ENCODE measurements around the gene EXOC3L1.

EXOC3L1 gene

DNA sequence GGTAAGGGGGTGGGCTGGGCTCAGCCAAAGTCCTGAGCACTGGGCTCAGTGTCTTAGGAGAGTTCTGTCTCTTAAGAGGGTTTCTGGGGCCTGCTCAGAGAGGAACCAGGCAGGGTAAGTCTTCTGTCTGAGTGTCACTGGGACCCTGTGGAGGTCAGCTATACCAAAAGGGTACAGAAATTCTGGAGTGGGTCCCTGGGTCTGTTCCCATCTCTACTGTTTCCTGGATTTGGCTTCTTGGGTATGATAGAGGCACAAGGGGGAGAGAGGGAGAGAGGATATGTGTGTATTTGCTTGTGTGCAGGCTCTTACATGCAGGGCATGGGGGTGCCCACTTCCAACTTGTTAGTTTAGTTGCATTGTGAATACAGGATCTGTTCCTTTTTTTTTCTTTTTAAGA is 3.6 kb upstream of the EXOC3L1 start:
- Histone ChIP-seq H3K27ac (ENCODE audit: low read length) (peak overlapping the region; percentile 88), H3K4me1 (ENCODE audit: control insufficient read depth in 1 of 2, insufficient read depth in 2 of 2, low read length in 2 of 2) (peaks cover 15 to 31% of the 10 kb centered on the region in 2 donors), H3K36me3 (ENCODE audit: control insufficient read depth in 1 of 2, insufficient read depth in 2 of 2, low read length in 2 of 2) (peaks cover 46 to 49% of the 10 kb centered on the region in 2 donors), H3K4me3 (ENCODE audit: low read depth in 1 of 2, low read length in 2 of 2) (peak overlapping the region; percentile 94), H3K9me3 (ENCODE audit: control insufficient read depth in 1 of 2, low read length in 2 of 2) (no peaks in the 10 kb centered on the region), H3K27me3 (ENCODE audit: low read depth, low read length) (no peaks in the 10 kb centered on the region)

- H3K4me3 ChIP-seq (ENCODE audit: low read depth in 1 of 2, low read length in 2 of 2) = peak overlapping the region; percentile 94
- H3K36me3 ChIP-seq (ENCODE audit: control insufficient read depth in 1 of 2, insufficient read depth in 2 of 2, low read length in 2 of 2) = peaks cover 42 to 43% of the 10 kb centered on the region in 2 donors
- H3K27me3 ChIP-seq (ENCODE audit: low read depth, low read length) = no peaks in the 10 kb centered on the region
- H3K9me3 ChIP-seq (ENCODE audit: control insufficient read depth in 1 of 2, low read length in 2 of 2) = no peaks in the 10 kb centered on the region
- peak overlapping the region; percentile 88 for H3K27ac ChIP-seq (ENCODE audit: low read length)
- H3K4me1 ChIP-seq (ENCODE audit: control insufficient read depth in 1 of 2, insufficient read depth in 2 of 2, low read length in 2 of 2) = peaks cover 15 to 26% of the 10 kb centered on the region in 2 donors
These were observed 2.9 kb upstream of the EXOC3L1 start for GRCh38 chr16:67192781-67193361.

- Histone ChIP-seq H3K27ac (ENCODE audit: low read length) (peak within 1 kb of the TSS; percentile 88), H3K36me3 (ENCODE audit: control insufficient read depth in 1 of 2, insufficient read depth in 2 of 2, low read length in 2 of 2) (peaks cover 35% of the 10 kb centered on the region in 2 donors), H3K27me3 (ENCODE audit: low read depth, low read length) (no peaks in the 10 kb centered on the region), H3K4me1 (ENCODE audit: control insufficient read depth in 1 of 2, insufficient read depth in 2 of 2, low read length in 2 of 2) (peaks cover 15 to 26% of the 10 kb centered on the region in 2 donors), H3K4me3 (ENCODE audit: low read depth in 1 of 2, low read length in 2 of 2) (peak within 1 kb of the TSS; percentile 94), H3K9me3 (ENCODE audit: control insufficient read depth in 1 of 2, low read length in 2 of 2) (no peaks in the 10 kb centered on the region)
These were observed 2.2 kb upstream of the EXOC3L1 start, which contains the start of gene E2F4 for GRCh38 chr16:67191995-67192681. E2F4 (plus strand) TSS chr16:67192155; CDS start chr16:67192228, 73 bp downstream.

- Histone ChIP-seq H3K36me3 (ENCODE audit: control insufficient read depth in 1 of 2, insufficient read depth in 2 of 2, low read length in 2 of 2) (peaks cover 28 to 29% of the 10 kb centered on the region in 2 donors), H3K4me1 (ENCODE audit: control insufficient read depth in 1 of 2, insufficient read depth in 2 of 2, low read length in 2 of 2) (peaks cover 15 to 26% of the 10 kb centered on the region in 2 donors), H3K9me3 (ENCODE audit: control insufficient read depth in 1 of 2, low read length in 2 of 2) (no peaks in the 10 kb centered on the region), H3K27me3 (ENCODE audit: low read depth, low read length) (no peaks in the 10 kb centered on the region), H3K27ac (ENCODE audit: low read length) (no peak overlapping the region), H3K4me3 (ENCODE audit: low read depth in 1 of 2, low read length in 2 of 2) (peak overlapping the region; percentile 30 to 94)
These were observed 1.6 kb upstream of the EXOC3L1 start for GRCh38 chr16:67191411-67191994.

- H3K27ac ChIP-seq (ENCODE audit: low read length) = no peak overlapping the region
- H3K36me3 ChIP-seq (ENCODE audit: control insufficient read depth in 1 of 2, insufficient read depth in 2 of 2, low read length in 2 of 2) = peaks cover 21% of the 10 kb centered on the region in 2 donors
- H3K4me1 ChIP-seq (ENCODE audit: control insufficient read depth in 1 of 2, insufficient read depth in 2 of 2, low read length in 2 of 2) = peaks cover 15 to 30% of the 10 kb centered on the region in 2 donors
- H3K27me3 ChIP-seq (ENCODE audit: low read depth, low read length) = no peaks in the 10 kb centered on the region
- no peak overlapping the region for H3K4me3 ChIP-seq (ENCODE audit: low read depth in 1 of 2, low read length in 2 of 2)
- no peaks in the 10 kb centered on the region for H3K9me3 ChIP-seq (ENCODE audit: control insufficient read depth in 1 of 2, low read length in 2 of 2)
These were observed 788 bp upstream of the EXOC3L1 start for GRCh38 chr16:67190448-67191399.

- Histone ChIP-seq H3K36me3 (ENCODE audit: control insufficient read depth in 1 of 2, insufficient read depth in 2 of 2, low read length in 2 of 2) (peaks cover 1 to 2% of the 10 kb centered on the region in 2 donors), H3K9me3 (ENCODE audit: control insufficient read depth in 1 of 2, low read length in 2 of 2) (no peaks in the 10 kb centered on the region), H3K27ac (ENCODE audit: low read length) (no peak overlapping the region), H3K4me3 (ENCODE audit: low read depth in 1 of 2, low read length in 2 of 2) (no peak overlapping the region), H3K4me1 (ENCODE audit: control insufficient read depth in 1 of 2, insufficient read depth in 2 of 2, low read length in 2 of 2) (peaks cover 12 to 40% of the 10 kb centered on the region in 2 donors), H3K27me3 (ENCODE audit: low read depth, low read length) (no peaks in the 10 kb centered on the region)
These were observed 1.1 kb downstream of the EXOC3L1 start for GRCh38 chr16:67188798-67189197.

- H3K27me3 ChIP-seq (ENCODE audit: low read depth, low read length) = no peaks in the 10 kb centered on the region
- peaks cover 8 to 36% of the 10 kb centered on the region in 2 donors for H3K4me1 ChIP-seq (ENCODE audit: control insufficient read depth in 1 of 2, insufficient read depth in 2 of 2, low read length in 2 of 2)
- no peak overlapping the region for H3K4me3 ChIP-seq (ENCODE audit: low read depth in 1 of 2, low read length in 2 of 2)
- no peaks in the 10 kb centered on the region for H3K36me3 ChIP-seq (ENCODE audit: control insufficient read depth in 1 of 2, insufficient read depth in 2 of 2, low read length in 2 of 2)
- H3K27ac ChIP-seq (ENCODE audit: low read length) = no peak overlapping the region
- H3K9me3 ChIP-seq (ENCODE audit: control insufficient read depth in 1 of 2, low read length in 2 of 2) = no peaks in the 10 kb centered on the region
These were observed 1.6 kb downstream of the EXOC3L1 start for GRCh38 chr16:67188323-67188722.

- no peak overlapping the region for H3K27ac ChIP-seq (ENCODE audit: low read length)
- H3K9me3 ChIP-seq (ENCODE audit: control insufficient read depth in 1 of 2, low read length in 2 of 2) = no peaks in the 10 kb centered on the region
- peaks cover 6 to 34% of the 10 kb centered on the region in 2 donors for H3K4me1 ChIP-seq (ENCODE audit: control insufficient read depth in 1 of 2, insufficient read depth in 2 of 2, low read length in 2 of 2)
- H3K4me3 ChIP-seq (ENCODE audit: low read depth in 1 of 2, low read length in 2 of 2) = no peak overlapping the region
- H3K27me3 ChIP-seq (ENCODE audit: low read depth, low read length) = no peaks in the 10 kb centered on the region
- H3K36me3 ChIP-seq (ENCODE audit: control insufficient read depth in 1 of 2, insufficient read depth in 2 of 2, low read length in 2 of 2) = no peaks in the 10 kb centered on the region
These were observed 2.6 kb downstream of the EXOC3L1 start for GRCh38 chr16:67187175-67187890.

- no peaks in the 10 kb centered on the region for H3K36me3 ChIP-seq (ENCODE audit: control insufficient read depth in 1 of 2, insufficient read depth in 2 of 2, low read length in 2 of 2)
- H3K4me1 ChIP-seq (ENCODE audit: control insufficient read depth in 1 of 2, insufficient read depth in 2 of 2, low read length in 2 of 2) = peaks cover 9 to 34% of the 10 kb centered on the region in 2 donors
- H3K9me3 ChIP-seq (ENCODE audit: control insufficient read depth in 1 of 2, low read length in 2 of 2) = no peaks in the 10 kb centered on the region
- no peak overlapping the region for H3K4me3 ChIP-seq (ENCODE audit: low read depth in 1 of 2, low read length in 2 of 2)
- H3K27ac ChIP-seq (ENCODE audit: low read length) = no peak overlapping the region
- H3K27me3 ChIP-seq (ENCODE audit: low read depth, low read length) = no peaks in the 10 kb centered on the region
These were observed 3.4 kb downstream of the EXOC3L1 start for GRCh38 chr16:67186550-67186950.

- Histone ChIP-seq H3K36me3 (ENCODE audit: control insufficient read depth in 1 of 2, insufficient read depth in 2 of 2, low read length in 2 of 2) (no peaks in the 10 kb centered on the region), H3K27me3 (ENCODE audit: low read depth, low read length) (no peaks in the 10 kb centered on the region), H3K4me3 (ENCODE audit: low read depth in 1 of 2, low read length in 2 of 2) (peak overlapping the region in 1 of 2 donors; percentile 85), H3K27ac (ENCODE audit: low read length) (no peak overlapping the region), H3K9me3 (ENCODE audit: control insufficient read depth in 1 of 2, low read length in 2 of 2) (no peaks in the 10 kb centered on the region), H3K4me1 (ENCODE audit: control insufficient read depth in 1 of 2, insufficient read depth in 2 of 2, low read length in 2 of 2) (peaks cover 9 to 32% of the 10 kb centered on the region in 2 donors)
These were observed 4.2 kb downstream of the EXOC3L1 start for GRCh38 chr16:67185651-67186134.

All from muscle layer of duodenum (tissue), 2 donors.